ENCODE measurements around the gene AREL1.

Gene AREL1

GRCh38 chr14:74636424-74637177, 76.3 kb downstream of the AREL1 start:
- no peak for DNase-seq (ENCODE audit: low read depth)

GRCh38 chr14:74635847-74636246, 77.0 kb downstream of the AREL1 start:
- no peak for DNase-seq (ENCODE audit: low read depth)

GRCh38 chr14:74634964-74635363, 77.9 kb downstream of the AREL1 start:
- no peak for DNase-seq (ENCODE audit: low read depth)

DNA sequence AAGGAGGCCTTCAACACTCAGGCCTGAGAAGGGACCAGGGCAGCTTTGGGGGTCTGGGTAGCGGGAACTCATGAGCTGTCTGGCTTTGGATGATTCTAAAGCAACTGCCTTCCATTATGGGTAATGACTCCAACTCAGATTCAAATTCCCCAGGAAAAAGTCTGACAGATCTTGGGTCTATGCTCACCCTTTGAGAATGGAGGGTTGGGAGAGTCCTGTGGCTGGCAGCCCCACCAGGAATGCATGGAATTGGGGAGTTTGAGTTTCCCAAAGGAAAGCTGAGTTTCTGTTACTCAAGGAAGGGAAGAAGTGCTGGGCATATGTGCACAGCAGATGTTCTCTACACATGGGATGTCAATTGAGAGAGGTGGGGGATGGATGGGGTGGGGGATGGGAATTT, 78.4 kb downstream of the AREL1 start:
- DNase-seq (ENCODE audit: low read depth): no peak

GRCh38 chr14:74630881-74631690, 81.8 kb downstream of the AREL1 start:
- no peak for DNase-seq (ENCODE audit: low read depth)

DNA sequence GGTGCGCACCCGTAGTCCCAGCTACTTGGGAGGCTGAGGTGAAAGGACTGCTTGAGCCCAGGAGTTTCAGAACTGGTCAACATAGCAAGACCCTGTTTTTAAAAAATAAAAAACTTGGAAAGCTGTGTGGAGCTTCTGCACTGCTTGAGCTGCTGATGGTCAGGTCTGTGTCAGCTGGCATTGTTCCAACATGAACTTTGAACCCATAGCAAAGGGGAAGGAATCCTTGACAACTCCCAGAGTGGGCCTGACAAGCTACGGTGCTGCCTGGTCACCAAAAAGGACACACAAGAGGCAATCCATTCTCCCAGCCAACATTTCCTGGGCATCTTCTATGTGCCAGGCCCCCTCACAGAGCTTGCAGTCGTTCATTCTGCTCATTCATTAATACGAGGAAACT, 84.5 kb downstream of the AREL1 start:
- DNase-seq (ENCODE audit: low read depth): no peak

DNA sequence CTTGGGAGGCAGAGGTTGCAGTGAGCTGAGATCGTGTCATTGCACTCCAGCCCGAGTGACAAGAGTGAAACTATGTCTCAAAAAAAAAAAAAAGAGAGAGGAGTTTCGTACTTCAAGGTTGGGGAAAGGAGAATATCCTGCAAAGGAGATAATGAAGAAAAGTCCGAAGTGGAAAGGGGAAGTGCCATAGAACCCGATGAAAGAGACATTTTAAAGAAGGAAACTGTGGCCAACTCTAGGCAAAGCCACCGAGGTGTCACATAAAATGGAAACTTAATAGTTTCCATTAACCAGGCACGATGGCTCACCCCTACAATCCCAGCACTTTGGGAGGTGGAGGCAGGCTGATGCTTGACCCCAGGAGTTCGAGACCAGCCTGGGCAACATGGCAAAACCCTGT, 85.8 kb downstream of the AREL1 start:
- no peak for DNase-seq (ENCODE audit: low read depth)

GRCh38 chr14:74622257-74622656, 90.6 kb downstream of the AREL1 start:
- DNase-seq (ENCODE audit: low read depth): no peak

GRCh38 chr14:74621556-74621955, 91.3 kb downstream of the AREL1 start:
- DNase-seq (ENCODE audit: low read depth): no peak

DNA sequence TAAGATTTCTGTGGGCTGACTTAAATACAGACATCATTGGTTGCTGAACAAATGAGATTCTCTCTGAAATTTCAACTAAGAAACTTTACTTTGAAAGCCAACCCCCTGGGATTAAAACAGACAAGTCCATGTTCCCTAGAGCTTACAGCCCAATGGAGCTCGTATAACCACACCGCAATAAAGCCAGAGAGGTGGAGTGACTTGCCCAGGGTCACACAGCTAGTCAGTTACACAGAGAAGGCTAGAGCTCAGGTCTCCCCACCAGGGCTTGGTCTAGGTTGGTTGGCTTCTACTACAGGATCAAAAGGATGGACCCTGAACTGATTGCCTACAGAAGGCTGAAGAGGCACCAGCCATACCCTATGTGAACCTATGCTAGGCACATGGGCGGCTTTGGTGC, 92.0 kb downstream of the AREL1 start:
- no peak for DNase-seq (ENCODE audit: low read depth)

DNA sequence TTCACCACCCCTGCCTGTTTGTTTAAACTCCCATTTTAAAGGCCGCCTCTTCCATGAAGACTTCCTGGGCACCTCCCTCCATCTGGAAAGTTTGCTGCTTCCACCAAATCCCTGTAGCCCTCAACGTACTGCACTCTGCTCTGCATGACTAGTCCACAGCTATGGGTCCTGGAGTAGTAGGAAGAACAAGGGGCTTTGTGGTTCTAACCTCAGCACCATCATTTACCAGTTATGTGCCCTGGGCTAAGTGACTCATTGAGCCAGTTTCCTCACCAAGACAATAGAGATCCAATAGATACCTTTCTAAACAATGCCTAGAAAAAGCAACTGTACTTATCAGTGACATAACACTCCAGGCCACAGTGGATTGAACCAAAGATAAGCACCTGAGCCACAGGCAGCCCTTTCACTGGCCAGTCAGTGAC, 92.4 kb downstream of the AREL1 start:
- no peak for DNase-seq (ENCODE audit: low read depth)

DNA sequence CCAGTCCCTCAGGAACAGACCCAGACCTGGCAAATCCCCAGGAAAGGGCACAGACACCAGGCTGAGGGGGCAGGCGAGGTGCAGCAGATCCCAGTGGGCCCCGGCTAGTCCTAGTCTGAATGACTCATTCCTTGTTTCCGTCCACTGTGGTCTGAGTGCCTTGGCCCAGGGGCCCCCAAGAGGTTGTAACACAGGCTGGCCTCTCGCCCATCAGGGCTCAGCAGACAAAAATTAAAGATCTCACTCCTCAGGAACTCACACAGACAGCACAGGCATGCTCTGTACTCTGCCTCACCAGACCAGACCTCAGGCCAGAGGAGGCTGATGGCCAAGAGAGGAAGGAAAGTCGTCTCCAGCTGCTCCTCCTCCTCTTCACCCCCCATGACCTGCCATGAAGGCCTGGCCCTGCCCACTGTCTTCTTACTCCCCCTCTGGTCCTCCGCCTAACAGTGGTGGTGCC, 93.2 kb downstream of the AREL1 start:
- DNase-seq (ENCODE audit: low read depth): no peak

DNA sequence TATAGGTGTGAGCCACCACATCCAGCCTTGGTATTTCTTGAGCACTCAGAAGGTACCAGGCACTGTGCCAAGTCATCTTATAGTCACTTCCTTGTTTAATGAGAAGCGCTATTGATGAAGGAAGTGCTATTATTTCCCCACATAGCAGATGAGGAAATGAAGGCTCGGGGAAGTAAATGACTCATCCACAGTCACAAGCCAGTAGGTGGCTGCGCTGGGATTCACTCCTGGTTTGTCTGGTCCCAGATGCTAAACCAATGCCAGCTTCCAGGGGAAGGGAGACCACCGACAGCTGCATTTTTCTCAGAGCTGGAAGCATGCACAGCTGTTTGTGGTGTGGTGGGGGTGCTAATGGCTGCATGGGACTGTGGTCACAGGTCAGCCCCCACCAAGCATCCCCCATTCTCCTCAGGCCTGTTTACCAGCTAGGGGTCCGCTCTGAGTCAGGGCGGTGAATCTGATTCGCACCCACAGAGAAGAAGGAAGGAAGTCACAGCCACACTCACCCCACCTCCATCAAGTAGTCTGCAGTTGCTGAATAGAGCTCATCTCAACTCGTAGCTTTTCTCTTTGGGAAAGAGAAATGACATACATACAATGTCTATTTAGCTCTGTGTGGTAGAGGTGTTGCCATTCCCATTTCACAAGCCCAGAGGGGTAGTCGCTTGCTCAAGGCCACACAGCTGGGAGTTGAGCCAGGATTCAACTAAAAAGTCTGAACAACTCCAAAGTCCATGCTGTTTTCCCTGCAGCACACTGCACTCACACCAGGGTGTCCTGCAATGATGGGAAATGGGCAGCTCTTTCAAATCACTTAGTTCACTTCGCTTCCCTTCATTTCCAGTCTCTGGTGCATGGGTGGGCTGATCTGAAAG, 94.6 kb downstream of the AREL1 start:
- DNase-seq (ENCODE audit: low read depth): peak; percentile 50

DNA sequence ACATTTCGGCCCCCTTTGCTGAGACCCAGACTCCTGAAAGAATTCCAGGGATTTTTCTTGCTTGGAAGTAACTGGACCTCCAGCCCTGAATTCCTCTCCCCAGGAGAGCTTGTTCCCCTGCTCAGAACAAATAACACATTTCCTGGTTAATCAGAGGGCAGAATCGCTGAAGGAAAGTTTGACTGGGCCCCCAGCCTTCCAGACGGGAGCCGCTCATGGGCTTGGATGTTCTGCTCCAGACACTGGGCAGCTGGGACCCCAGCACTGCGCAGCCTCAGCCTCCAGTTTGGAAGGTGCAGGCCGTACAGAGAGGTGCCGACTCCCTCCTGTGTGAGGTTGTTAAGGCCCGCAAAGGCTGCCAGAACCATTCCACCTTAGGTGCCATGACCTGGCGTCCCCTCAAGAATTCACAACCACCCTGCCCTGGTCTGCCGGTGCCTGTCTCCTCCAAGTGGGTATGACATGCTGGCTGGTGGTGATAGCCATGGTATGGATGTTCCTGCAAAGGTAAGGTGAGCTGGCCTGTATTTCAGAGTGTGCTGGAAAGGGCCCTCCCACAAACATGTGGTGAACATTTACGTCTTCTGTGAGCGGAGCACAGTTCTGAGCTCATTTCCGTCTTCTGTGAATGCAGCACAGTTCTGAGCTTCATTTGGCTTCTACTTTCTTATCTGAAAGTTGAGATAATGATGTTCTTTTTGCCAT, 95.7 kb downstream of the AREL1 start:
- no peak for DNase-seq (ENCODE audit: low read depth)

DNA sequence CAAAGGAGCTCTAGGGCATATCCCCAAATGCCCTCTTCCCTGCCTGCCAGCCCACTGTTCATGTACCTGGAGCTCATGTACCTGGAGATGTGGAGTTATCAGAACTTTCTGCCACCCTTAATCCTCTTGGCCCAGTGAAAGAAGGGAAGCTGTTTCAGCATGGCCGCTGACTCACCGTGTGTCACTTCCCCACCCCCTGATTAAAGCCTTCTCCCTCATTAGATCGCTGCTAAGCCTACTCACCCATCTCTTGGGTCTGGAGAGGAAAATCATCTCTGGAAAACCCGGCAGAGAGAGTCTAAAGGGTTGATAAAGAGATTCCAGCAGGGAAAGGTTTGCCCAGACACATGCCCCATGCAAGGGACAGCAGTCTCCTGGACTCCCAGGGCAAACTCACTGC, 96.4 kb downstream of the AREL1 start:
- DNase-seq (ENCODE audit: low read depth): no peak

- no peak for DNase-seq (ENCODE audit: low read depth)
These were observed 97.1 kb downstream of the AREL1 start for GRCh38 chr14:74615735-74616134.

- DNase-seq (ENCODE audit: low read depth): no peak
These were observed 98.1 kb downstream of the AREL1 start for GRCh38 chr14:74614508-74615495.

DNA sequence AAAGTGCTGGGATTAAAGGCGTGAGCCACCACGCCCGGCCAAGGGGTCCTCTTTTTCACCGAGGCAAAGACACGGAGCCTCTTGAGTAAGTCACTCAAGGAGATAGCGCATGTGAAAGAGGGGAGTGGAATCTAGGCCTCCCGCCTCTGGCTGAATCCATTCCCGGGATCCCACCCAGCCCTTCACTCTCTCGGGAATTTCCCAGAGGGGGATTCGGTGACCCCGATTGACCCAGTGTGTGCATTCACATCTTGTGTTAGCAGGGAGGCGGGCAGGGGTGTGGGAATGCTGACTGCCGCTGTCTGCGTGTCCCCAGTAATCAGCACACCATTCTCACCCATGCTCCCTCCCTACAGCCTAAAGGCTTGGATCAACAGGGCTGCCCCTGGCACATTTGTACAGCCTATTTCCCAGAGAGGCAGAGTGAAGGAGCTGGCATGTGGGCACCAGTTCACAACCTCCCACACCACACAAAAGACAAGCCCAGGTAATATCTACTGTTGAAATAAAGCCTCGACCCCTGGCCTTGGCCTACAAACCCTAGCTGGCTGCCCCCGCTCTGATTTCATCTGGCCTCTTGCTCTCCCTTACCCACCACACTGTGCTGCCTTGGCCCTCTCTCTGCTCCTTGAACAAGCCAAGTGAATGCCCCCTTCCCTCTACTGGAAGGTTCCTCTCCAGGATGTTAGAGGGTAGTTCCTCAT, 99.5 kb downstream of the AREL1 start:
- DNase-seq (ENCODE audit: low read depth): no peak

- peak; percentile 68 for DNase-seq (ENCODE audit: low read depth)
These were observed 100.4 kb downstream of the AREL1 start for GRCh38 chr14:74612350-74613021.
